OCI-M2 (cell line): ENCODE results near the gene KIT.

ENCODE experiments used
- DNase-seq: peaks from one replicate; lab custom pipeline; 2025; ENCODE audit not compliant: unreplicated experiment; lab: John Stamatoyannopoulos, UW

Gene KIT

DNA sequence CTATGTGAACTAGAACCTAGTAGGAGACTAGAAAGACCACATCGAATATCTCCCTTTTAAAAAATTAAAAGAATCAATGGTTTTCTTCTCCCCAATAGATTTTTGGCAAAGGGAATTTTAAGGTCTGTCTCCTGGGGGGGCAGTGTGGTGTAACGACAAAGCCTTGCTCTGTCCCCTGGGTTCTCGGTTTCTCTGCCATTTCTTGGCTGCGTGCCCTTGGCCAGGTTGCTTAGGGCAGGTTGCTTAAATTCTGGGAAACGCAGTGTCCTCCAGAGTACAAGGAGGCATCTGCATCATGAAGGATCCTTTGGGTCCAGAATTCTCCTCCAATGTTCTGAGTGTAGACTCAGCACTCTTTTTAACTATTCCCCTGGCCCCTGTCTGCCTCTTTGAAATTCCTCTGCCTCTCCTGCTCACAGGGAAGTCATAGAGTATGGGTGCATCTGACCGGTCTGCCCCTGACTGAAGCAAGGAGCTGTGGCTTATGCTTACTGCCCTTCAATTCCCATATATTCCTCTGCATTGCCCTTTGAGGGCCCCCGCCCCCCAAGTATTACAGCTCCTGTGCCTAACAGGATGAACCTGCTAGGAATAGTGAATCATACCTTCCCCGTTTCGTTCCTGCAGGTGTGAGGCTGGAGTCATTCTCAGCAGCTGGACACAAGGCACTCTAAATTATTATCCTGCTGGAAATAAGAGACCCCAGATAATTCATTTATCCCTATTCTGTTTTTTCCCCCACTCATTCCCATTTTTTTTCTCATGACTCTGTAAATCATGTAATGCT is 2.2 kb downstream of the KIT start:
- DNase-seq = no peak

DNA sequence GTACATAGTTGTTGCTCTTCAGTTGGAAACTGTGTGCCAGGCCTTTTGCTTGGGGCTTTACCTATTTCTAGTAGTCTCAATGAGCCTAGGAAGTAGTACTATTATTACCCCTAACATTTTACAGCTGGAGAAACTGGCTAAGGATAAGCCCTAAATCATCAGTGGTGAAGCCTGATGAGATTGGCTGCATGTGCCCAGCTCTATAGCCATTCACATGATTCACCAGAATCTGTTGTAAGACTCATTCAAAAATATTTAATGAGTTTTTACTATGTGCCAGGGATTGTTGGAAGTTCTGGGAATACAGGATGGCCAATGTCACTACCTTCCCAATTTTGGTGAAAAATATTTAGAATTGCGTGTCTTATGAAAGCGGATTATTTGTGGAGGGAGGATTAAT is 2.8 kb downstream of the KIT start:
- DNase-seq = no peak

DNA sequence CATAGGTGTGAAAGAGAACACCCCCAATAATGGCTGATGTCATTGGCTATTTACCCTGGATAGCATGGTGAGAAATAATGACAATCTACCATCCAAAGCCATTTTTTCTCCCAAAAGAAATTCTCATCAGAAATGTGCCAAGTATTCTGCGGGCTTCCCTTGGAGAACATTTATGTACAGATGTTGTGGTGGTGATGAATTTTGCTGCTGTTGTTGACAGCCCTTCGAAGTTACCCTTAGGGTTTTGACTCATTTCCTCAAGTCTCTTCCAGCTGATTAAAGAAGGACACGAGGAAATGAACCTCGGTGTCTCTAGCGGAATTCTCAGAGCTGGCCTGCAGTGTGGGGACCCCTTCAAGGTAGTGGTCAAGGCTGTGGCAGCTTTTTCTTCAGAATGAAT is 3.4 kb downstream of the KIT start:
- no peak for DNase-seq

DNA sequence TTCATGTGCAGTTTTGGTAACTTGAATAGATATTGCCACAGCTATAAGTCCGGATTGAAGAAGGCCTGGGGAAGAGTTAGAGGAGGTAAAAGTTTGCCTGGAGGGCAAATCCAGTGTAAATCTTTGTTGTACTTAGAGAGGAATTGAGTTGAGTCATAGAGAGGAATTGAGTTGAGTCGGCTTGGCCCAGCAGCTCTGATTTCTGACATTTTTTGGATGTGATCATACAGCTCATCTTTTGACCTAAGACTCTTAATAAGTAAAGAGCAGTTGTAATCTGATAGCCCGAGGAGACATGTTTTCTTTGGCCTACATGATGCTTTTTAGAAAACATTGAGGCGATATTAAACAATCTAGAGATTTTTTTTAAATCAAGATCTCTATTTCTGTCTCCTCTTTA is 3.9 kb downstream of the KIT start:
- no peak for DNase-seq

DNA sequence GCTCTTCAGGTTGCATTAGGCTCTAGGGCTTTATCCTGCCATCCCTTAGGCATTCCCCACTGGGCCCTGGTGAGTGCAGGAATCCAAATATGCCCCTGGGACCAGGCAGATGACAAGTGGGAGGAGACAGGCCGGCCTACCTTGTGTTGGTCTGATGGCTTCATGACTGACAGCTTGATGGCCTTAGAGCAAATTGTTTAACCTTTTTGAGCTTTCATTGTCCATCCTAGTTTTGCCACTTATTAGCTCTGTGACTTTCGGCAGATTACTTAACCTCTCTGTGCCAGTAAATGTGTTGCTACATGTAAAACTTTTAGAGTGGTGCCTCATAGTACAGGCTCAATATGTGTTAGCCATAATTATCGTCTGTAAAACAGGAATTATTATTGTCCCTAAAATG is 4.4 kb downstream of the KIT start:
- no peak for DNase-seq

DNA sequence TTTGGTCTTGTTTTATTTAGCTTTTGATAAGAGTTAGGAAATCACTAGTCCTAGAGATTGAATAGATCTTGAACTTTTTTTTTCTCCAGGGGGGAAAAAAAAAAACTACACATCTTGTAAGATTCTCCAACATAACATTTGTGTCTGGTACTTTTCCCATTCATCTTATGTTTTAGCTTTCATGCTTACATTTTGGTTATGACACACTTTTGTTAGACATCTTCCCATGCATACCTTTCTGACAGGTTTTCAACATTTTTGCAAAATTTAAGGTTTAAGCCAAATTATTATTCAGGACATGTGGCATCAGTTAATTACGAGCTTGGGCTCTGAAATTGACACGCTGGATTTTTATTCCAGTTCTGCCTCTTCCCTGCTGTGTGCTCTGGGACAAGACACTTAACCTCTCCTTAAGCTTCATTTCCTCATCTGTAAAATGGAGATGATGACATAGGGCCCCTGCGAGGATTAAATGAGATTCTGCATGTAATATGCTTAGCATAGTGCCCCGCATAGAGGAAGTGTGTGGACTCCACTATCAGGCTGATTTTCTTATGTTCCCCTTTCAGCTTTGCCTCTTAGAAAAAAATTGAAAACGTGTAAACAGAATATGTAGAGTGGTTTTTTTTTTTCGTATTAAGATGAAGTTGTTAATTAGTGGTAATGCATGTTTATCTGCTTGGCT is 5.3 kb downstream of the KIT start:
- DNase-seq = no peak

DNA sequence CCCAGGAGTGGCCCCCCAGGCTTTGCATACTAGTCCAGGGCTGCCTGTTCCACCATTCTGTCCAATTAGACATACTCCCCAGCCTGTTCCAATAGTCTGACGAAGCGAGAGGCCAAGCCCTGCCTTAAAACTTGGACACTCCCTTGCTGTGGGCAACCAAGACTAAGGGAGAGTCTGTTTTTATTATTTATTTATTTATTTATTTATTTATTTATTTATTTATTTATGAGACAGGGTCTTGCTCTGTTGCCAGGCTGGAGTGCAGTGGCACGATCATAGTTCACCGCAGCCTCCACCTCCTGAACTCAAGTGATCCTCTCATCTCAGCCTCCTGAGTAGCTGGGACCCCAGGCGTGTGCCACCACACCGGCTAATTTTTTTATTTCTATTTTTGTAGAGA is 6.6 kb downstream of the KIT start:
- no peak for DNase-seq

DNA sequence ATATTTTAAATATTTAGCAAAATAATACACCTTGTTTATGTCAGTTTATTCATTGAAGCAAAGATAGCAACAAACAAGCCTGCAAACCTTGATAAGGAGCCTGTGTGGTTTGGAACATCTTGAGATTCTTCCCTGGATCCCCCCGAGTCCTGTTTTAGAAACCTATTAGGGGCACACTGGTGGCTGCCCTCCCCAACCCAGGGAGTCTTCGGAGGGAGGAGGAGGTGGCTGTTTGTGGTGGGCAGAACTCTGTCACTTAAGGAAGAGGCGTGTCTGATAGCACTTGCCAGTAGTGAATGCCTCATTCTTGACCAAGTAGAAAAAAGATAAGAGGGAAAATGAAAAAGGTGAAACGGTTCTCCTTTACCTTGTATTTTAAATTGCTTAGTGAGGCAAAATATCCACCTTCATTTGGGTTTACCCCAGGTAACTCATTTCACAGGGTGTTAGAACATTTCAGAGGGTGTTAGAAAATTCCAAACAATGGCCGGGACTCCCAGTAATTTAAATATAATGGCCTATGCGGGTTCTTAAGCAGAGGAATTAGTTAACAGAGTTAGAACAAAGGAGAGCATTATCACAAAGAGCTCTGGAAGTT is 10.4 kb downstream of the KIT start:
- no peak for DNase-seq

DNA sequence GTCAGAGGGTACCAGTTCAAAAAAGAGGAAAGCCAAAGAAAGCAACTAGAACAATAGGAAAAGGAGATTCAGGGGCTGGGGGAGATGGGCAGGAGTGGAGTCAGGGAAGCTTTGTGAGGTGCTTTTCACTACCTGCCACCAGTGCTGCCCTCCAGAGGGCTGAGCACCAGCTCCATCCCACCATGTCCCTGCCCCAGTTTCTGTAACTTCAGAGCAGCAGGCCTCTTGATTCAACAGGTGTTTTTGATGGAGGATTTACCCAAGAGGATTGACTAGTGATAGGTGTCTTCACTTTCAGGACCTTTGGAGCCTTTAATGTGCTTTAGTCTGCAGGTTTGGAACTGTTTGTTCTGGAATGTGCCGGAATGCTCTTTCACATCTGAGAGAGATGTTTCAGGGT is 12.1 kb downstream of the KIT start:
- no peak for DNase-seq

DNA sequence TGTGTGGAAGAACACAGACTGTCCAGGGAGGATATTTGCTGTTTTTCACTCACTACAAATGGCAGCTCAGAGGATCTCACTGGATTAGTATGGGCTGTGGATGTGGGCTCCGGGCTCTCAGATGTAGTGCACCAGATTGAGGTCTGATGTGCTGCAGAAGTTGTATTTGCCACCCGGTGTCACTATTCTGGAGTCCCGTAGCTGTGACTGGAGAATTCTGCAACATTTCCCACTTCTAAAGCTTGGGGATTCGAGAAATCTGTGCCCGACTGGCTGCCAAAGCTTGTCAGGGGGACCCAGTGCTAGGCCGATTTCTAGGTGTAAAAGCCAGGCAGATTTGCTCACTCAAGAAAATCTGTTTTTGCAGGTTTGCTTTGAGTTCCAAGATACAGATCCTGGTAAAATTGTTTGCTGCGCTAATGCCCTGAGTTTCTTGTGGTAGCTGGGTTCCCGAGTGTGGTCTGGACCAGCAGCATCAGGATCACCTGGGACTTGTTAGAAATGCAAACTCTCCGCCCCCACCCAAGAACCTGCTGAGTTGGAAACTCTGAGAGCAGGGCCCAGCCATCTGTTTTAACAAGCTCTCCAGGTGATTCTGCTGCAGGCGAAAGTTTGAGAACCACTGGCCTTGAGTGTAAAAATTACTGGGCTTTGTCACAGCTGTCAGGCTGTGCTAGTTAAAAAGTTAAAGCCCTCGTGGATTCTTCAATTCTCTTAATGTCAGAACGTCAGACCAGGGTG is 18.1 kb downstream of the KIT start:
- no peak for DNase-seq

DNA sequence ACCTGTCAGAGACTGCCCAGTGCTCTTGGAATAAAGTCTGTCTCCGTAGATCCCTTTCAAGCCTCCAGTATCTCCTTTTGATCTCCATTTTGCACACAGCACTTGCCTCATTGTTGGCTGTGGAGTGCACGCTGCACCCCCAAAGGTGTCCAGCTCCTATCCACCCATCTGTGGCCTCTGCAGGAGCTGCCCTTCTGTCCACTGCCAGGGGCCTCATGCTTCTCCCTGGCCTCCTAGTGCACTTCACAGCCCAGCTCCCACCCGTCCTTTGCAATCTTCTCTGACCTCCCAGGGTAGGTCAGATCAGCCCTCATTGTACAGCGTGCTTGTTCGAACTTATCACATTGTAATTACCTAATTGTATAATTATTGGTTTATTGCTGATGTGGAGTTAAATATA is 18.9 kb downstream of the KIT start:
- DNase-seq = no peak

DNA sequence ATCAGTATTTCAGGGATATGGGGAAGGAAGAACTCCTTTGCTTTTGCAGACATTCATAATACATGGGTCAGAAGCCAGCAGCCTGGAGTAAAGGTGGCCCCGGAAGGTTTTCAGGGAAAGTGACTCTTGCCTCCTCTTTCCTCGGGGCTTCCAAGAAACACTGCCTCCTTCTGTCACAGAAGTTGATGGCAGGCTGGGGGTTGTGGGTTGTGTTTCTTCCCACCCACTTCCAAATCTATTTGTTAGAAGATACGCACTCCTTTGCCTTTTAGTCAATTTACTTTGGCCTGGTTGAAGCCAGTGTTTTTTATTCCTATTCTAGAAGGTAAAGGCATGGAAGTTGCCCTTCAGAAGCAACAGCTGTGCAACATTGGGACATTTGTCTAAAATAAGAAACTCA is 19.7 kb downstream of the KIT start:
- DNase-seq = no peak

DNA sequence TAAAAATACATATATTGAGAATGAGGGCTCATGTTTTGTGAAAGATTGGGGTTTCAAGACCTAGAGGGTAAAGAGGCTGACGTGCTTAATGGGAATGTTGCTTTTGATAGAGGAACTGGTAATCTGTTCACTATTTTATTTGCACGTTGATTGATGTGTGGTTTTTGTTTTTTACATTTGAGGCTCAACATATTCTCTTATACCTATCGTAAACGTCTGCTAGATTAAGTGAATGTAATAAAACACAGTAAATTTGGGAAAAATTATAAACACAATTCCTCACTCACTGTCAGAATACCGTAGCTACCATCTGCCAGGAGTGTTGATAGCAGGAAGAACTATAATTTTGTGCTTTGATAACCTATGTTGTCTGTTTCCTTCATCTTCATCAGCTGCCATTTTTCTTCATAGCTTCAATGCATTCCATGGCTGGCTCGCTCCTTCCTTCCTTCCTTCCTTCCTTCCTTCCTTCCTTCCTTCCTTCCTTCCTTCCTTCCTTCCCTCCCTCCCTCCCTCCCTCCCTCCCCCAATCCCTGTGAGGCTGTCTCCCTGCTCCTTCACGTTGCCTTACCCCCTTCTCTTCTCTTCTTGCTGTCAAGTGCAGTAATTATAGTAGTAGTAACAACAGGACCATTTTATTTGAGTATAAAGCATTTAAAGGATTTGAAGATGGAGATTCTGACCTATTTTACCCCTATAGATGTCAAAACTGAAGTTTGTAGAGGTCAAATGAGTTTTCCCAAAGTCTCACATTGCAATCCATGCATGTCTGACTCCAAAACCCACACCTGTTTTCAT is 20.3 kb downstream of the KIT start:
- DNase-seq = no peak

DNA sequence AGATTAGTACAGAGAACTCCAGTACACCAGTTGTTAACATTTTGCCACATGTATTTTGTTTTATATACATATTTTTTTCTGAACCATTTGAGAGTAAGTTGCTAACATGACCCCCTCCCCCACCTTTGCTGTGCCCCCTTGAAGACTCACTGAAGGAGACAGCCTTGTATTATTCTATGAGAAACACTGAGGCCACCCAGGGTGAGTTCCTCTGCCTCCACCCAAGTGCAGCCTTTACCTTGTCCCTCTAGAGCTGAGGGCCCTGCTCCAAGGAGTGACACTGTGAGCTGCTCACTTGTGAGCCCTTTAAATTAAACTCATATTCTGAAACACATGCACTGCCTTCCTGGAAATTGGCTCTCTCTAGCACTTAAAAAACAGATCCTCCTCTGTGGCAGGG is 21.1 kb downstream of the KIT start:
- DNase-seq = no peak

DNA sequence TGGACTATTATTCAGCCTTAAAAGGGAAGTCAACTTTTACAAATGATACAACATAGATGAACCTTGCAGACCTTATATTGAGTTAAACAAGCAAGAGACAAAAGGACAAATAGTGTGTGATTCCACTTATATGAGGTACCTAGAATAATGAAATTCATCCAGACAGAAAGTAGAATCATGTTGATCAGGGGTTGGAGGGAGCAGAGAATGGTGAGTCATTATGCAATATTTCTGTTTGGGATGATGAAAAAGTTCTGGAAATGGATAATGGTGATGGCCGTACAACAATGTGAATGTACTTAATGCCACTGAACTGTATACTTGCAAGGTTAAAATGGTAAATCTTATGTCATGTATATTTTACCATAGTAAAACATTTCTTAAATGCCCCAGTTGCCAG is 22.1 kb downstream of the KIT start:
- no peak for DNase-seq

DNA sequence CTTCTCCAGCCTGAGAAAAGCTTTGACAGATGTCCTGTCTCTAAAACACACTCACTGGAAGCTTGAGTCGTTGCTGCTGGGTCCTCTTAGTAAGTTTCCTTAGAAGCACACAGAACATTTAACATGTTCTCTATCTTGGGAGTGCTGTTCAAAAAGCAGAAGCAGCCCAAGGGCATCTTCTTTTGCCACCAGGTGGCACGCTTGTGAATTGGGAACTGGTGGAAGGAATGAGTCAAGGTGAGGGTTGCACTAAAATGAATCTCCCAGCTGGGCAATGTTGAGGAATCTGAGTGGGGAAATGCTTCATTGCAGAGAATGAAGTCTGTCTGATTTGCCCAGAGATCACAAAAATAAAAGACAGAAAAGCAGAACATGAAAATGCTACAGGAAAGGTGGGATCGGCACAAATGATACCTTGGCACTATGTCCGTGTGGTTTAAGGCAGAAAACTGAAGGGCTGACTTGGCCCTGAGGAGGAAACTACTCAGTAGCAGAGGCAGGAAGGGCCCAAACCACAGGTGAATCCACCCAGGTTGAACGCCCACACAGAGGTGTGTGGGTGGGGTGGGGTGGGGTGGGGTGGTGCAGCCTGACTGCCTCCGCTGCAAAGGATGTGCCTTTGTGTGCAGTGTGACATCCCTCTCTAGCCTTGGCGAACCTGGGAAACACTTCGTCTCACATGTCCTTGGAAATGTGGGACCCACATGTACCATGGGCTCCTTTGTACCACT is 26.0 kb downstream of the KIT start:
- no peak for DNase-seq

DNA sequence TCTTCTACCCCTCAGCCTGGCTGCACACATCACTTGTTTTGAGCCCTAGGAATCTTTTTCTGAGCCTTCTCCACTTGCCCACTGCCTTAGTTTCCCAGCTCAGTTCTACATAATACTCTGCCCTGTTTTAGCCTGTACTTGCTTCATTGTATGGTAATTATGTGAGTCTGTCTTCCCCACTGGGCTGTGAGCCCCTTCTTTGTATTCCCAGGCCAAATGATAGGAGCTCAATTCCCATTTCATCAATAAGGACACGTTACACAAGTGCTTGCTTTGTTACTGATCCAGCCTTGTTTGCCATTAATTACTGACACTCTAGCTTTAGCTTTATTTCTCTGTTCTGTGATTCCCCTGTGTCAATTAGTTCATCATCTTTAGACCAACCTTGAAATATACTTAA is 28.1 kb downstream of the KIT start:
- DNase-seq = no peak

DNA sequence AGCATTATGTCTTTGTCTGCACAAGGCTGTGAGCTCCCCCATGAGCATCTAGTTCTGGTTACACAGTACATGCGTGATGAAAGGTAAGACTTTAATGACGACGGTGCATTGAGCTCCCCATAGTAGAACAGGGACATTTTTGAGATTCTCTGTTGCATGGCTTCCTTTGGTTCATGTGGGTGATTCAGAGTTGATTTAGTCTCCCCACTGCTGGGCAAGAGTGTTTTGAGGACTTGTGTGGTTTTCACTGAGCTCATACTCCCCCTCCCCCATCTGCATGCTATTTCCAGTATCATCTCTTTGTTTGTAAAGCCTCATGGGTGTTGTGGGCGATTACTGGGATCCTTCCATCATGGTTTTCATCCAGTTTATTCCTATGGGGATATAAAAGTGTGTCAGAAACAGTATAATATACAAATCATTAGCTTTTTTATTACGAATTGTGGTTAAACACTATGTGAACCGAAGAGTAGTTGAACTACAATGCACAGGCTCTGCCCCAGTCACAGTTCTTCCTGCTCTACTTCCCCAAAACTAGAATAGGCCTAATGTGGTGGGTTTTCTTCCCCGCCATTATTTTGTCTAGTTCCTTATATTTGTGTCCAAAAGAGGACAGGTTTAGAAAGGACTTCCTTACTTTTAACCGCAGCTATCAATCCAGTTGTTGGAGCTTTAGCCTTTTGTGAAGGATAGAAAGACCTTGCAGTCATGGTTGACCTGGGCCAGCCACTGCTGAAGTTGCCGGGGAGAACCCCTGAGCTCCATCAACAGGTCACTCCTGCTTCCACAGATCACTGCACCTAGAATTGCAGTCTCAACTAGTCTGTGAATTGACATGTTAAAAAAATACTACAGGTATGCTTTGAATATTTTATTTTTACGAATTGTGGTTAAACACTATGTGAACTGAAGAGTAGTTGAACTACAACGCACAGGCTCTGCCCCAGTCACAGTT is 30.4 kb downstream of the KIT start:
- no peak for DNase-seq

DNA sequence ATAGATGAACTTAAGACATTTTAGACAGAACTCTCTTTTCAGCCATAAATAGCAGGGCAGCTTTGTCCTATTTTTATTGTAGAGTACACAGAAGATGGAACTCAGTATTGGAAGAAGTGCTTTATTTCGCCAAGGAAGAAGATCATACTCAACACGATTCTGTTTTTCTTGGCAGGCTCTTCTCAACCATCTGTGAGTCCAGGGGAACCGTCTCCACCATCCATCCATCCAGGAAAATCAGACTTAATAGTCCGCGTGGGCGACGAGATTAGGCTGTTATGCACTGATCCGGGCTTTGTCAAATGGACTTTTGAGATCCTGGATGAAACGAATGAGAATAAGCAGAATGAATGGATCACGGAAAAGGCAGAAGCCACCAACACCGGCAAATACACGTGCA is 37.6 kb downstream of the KIT start:
- DNase-seq = no peak
